Measurements from ENCODE around the gene SPATS2. TPM values are rescaled to one million over a fixed set of nuclear protein-coding genes. Genes with fewer than 3 reads are reported as not detected.

SPATS2 gene
- total and polyA plus RNA-seq, 10 of the 15 experiments (the other 5 are each of a cell fraction or from before 2014, with no cell fraction given), result 9.0 to 54.2 (median 27.5) TPM

GRCh38 chr12:49414364-49414763 is 47.1 kb downstream of the SPATS2 start:
- FAIRE-seq, result no peak
- POLR2A ChIA-PET, result no interaction called here
- H3K27ac ChIP-seq (ENCODE audit: control insufficient read depth, insufficient read depth), result no peak overlapping the region
- H3K4me3 ChIP-seq, result no peak overlapping the region
- no peak for ATAC-seq
- RAD21 ChIA-PET (ENCODE audit: unreplicated experiment), result no interaction called here
- in situ Hi-C loops (cut with MboI) (no loop called here), intact Hi-C loops (cut with micrococcal nuclease; ENCODE audit: unreplicated experiment) (no loop called here)
- CTCF ChIA-PET, result no interaction called here
- SMC1A ChIA-PET (ENCODE audit: uncharacterized antibody, unreplicated experiment), result interaction anchor here (1.0 kb wide), 1 partner anchor 57 kb away, joined by 3 read pairs; no protein-coding TSS in a partner anchor
- H3K9me3 ChIP-seq (replicated peaks; ENCODE audit: control insufficient read depth, insufficient read depth, low read length), result no peaks in the 10 kb centered on the region; the same call in 2 of the 3 replicates
- TF ChIP-seq, protein P1, sequence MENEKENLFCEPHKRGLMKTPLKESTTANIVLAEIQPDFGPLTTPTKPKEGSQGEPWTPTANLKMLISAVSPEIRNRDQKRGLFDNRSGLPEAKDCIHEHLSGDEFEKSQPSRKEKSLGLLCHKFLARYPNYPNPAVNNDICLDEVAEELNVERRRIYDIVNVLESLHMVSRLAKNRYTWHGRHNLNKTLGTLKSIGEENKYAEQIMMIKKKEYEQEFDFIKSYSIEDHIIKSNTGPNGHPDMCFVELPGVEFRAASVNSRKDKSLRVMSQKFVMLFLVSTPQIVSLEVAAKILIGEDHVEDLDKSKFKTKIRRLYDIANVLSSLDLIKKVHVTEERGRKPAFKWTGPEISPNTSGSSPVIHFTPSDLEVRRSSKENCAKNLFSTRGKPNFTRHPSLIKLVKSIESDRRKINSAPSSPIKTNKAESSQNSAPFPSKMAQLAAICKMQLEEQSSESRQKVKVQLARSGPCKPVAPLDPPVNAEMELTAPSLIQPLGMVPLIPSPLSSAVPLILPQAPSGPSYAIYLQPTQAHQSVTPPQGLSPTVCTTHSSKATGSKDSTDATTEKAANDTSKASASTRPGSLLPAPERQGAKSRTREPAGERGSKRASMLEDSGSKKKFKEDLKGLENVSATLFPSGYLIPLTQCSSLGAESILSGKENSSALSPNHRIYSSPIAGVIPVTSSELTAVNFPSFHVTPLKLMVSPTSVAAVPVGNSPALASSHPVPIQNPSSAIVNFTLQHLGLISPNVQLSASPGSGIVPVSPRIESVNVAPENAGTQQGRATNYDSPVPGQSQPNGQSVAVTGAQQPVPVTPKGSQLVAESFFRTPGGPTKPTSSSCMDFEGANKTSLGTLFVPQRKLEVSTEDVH (IDR thresholded peaks at IDR 0.05; ENCODE audit: low read depth, partially characterized antibody), result no peak
- TF ChIP-seq POU2F2 (IDR thresholded peaks at IDR 0.05; ENCODE audit: borderline replicate concordance, low read depth, low read length), result no peak
- TF ChIP-seq E4F1 (IDR thresholded peaks at IDR 0.05; ENCODE audit: borderline replicate concordance, partially characterized antibody), result no peak
- no peak for TF ChIP-seq SP1 (IDR thresholded peaks at IDR 0.05; ENCODE audit: low read depth, low read length)
- TF ChIP-seq CBX3 (IDR thresholded peaks at IDR 0.05; ENCODE audit: borderline replicate concordance, low read depth), result no peak
- TF ChIP-seq YBX1 (IDR thresholded peaks at IDR 0.05), result no peak
- no peak for TF ChIP-seq NFIC (IDR thresholded peaks at IDR 0.05; ENCODE audit: low read depth, low read length)
- TF ChIP-seq ZSCAN29 (IDR thresholded peaks at IDR 0.05), result no peak
- no peak for TF ChIP-seq KAT2A (conservative IDR thresholded peaks at IDR 0.05; ENCODE audit: control insufficient read depth, low read depth, low read length)
- TF ChIP-seq TBL1XR1 (IDR thresholded peaks at IDR 0.05; ENCODE audit: low read depth, low read length), result no peak
- TF ChIP-seq CEBPB (IDR thresholded peaks at IDR 0.05; ENCODE audit: borderline replicate concordance in 1 of 2, low read depth in 2 of 2, low read length in 2 of 2), result no peak
- TF ChIP-seq RELA (IDR thresholded peaks at IDR 0.05; ENCODE audit: borderline replicate concordance, partially characterized antibody), result no peak
- no peak for TF ChIP-seq CBFB (IDR thresholded peaks at IDR 0.05; ENCODE audit: low read depth)
- peaks cover 4% of the 10 kb centered on the region for H3K4me1 ChIP-seq (ENCODE audit: control insufficient read depth, insufficient read depth, low read length)
- peaks cover 0 to 2% of the 10 kb centered on the region in 2 experiments; a peak in 2 of 4 replicates for H3K36me3 ChIP-seq (ENCODE audit: control insufficient read depth in 2 of 2, insufficient read depth in 2 of 2, low read length in 1 of 2)
- no peaks in the 10 kb centered on the region for H3K27me3 ChIP-seq (replicated peaks in 1 of 2; ENCODE audit: control insufficient read depth in 2 of 2, insufficient read depth in 2 of 2, low read length in 1 of 2)
- H4K20me1 ChIP-seq (ENCODE audit: control insufficient read depth, insufficient read depth), result no peaks in the 10 kb centered on the region
- H3K9ac ChIP-seq (ENCODE audit: control insufficient read depth, insufficient read depth, low read length), result no peak overlapping the region
- no peak for DNase-seq (ENCODE audit: low read depth, low spot score)
- no peak overlapping the region for H2AFZ ChIP-seq (ENCODE audit: control insufficient read depth, low read depth, low read length)
- 69% methylated on average over 2 of the region's 2 CpGs for WGBS (ENCODE audit: insufficient coverage, insufficient replicate concordance, low lambda C conversion rate, missing lambda C conversion rate)
- H3K79me2 ChIP-seq (ENCODE audit: control insufficient read depth, insufficient read depth, low read length), result peaks cover 22% of the 10 kb centered on the region
- no peak overlapping the region for H3K4me2 ChIP-seq (ENCODE audit: control insufficient read depth, insufficient read depth)
- BruUV-seq (replicated peaks), result no TSS peak
